Cardiac fibroblast (primary cell): ENCODE measurements around the gene GFOD1.

Experiments
- DNase-seq, 2 donors: peaks; one replicate each; pipeline versions ENCODE4 v3.0.0 to v3.0.0-alpha.2; 2010; ENCODE audit warnings: low read depth in 2 of 2
- H3K4me3 ChIP-seq, 2 donors: replicated peaks in 1 of 2; 1 replicate in 1 of 2; 2 replicates in 1 of 2; pipeline ENCODE4 v1.5.1; 2011; ENCODE audit warnings: low read depth in 2 of 2, low read length in 2 of 2, mild to moderate bottlenecking in 2 of 2, moderate library complexity in 1 of 2
- CTCF ChIP-seq: IDR thresholded peaks from one replicate; pipeline ENCODE4 v1.5.1; 2011; ENCODE audit warnings: low read depth, mild to moderate bottlenecking, low read length, inconsistent platforms

Gene GFOD1

GRCh38 chr6:13338038-13338437 is 149.4 kb downstream of the GFOD1 start:
- TF ChIP-seq CTCF, result no peak
- no peak overlapping the region for H3K4me3 ChIP-seq
- DNase-seq, result no peak

- peak; percentile 89 to 92 for DNase-seq
- no peak overlapping the region for H3K4me3 ChIP-seq
- peak; percentile 92 for TF ChIP-seq CTCF
Observed at GRCh38 chr6:13336553-13336952, 150.8 kb downstream of the GFOD1 start.

GRCh38 chr6:13334953-13335352 is 152.4 kb downstream of the GFOD1 start:
- no peak overlapping the region for H3K4me3 ChIP-seq
- no peak for TF ChIP-seq CTCF
- peak; percentile 46 to 83 for DNase-seq

GRCh38 chr6:13332349-13332706 is 155.1 kb downstream of the GFOD1 start:
- no peak for TF ChIP-seq CTCF

GRCh38 chr6:13331516-13332348 is 155.7 kb downstream of the GFOD1 start:
- no peak overlapping the region for H3K4me3 ChIP-seq
- DNase-seq, result peak; percentile 56 to 58
- peak; percentile 53 for TF ChIP-seq CTCF

More at GRCh38 chr6:13332349-13332706, 155.1 kb downstream of the GFOD1 start:
- no peak for DNase-seq
- H3K4me3 ChIP-seq, result no peak overlapping the region

GRCh38 chr6:13328875-13329183 is 158.6 kb downstream of the GFOD1 start:
- TF ChIP-seq CTCF, result no peak
- DNase-seq, result no peak
- H3K4me3 ChIP-seq, result peak overlapping the region; percentile 80 to 93
